Stimulated activated memory B cell treated with anti-CD40 and anti-IgM and Interleukin-4, amounts not matched to agents 10 μg/mL and 1 μg/mL and 100 μg/mL, for 72 hours (primary cell): Measurements from ENCODE around the gene SMU1.

Source experiments
- ATAC-seq: fragments of 150-1000 bp; cut with Tn5 transposase; 2 replicates; pipeline ENCODE4 v1.10.0; 2021
- H3K27ac Mint-ChIP-seq: one replicate; pipeline ENCODE4 v1.8.0; 2022; ENCODE audit warnings: mild to moderate bottlenecking, mixed read lengths
- H3K27me3 Mint-ChIP-seq: one replicate; pipeline ENCODE4 v1.8.0; 2022; ENCODE audit warnings: mixed read lengths
- H3K36me3 Mint-ChIP-seq: one replicate; pipeline ENCODE4 v1.8.0; 2022; ENCODE audit warnings: mixed read lengths
- H3K4me1 Mint-ChIP-seq: one replicate; pipeline ENCODE4 v1.8.0; 2022; ENCODE audit warnings: mixed read lengths
- H3K4me3 Mint-ChIP-seq: one replicate; pipeline ENCODE4 v1.8.0; 2022; ENCODE audit warnings: mild to moderate bottlenecking, moderate library complexity, mixed read lengths
- H3K9me3 Mint-ChIP-seq: one replicate; pipeline ENCODE4 v1.8.0; 2022; ENCODE audit warnings: mixed read lengths

The SMU1 gene

GRCh38 chr9:33076046-33077004 is at the start of gene SMU1:
SMU1 (minus strand) TSS chr9:33076674; CDS start chr9:33076608, 66 bp downstream.
- Mint-ChIP-seq H3K4me3 (peak within 1 kb of the TSS; percentile 82), H3K9me3 (no peaks in the 10 kb centered on the region), H3K36me3 (peaks cover 19% of the 10 kb centered on the region), H3K27me3 (no peaks in the 10 kb centered on the region), H3K4me1 (peaks cover 36% of the 10 kb centered on the region), H3K27ac (peak within 1 kb of the TSS; percentile 88)
- peak; percentile 100 for ATAC-seq

DNA sequence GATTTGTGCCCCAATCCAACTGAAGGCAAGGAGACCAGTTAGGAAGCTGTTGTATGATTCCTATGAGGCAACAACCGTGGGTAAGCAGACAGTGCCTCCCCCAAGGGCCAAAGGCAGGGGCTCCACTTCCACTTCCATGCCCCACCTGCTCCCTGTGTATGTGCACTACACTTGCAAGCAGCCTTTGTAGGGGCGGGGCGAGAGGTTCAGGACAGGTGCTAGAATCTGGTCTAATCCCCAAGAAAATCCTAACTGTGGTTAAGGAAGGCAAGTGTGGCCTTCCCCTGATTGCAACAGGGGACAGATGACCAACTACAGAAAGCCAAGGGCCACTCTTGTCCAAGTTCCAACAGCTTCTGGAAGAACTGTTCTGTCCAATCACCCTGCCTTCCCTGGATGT is 49.0 kb upstream of the SMU1 start:
- H3K36me3 Mint-ChIP-seq = peaks cover 47% of the 10 kb centered on the region
- no peaks in the 10 kb centered on the region for H3K9me3 Mint-ChIP-seq
- H3K27me3 Mint-ChIP-seq = no peaks in the 10 kb centered on the region
- H3K4me1 Mint-ChIP-seq = peaks cover 83% of the 10 kb centered on the region
- no peak for ATAC-seq
- no peak overlapping the region for H3K4me3 Mint-ChIP-seq
- peak overlapping the region; percentile 93 for H3K27ac Mint-ChIP-seq

- H3K27ac Mint-ChIP-seq = peak overlapping the region; percentile 93
- peaks cover 80% of the 10 kb centered on the region for H3K4me1 Mint-ChIP-seq
- peak overlapping the region; percentile 69 for H3K4me3 Mint-ChIP-seq
- peaks cover 48% of the 10 kb centered on the region for H3K36me3 Mint-ChIP-seq
- peak; percentile 92 for ATAC-seq
- no peaks in the 10 kb centered on the region for H3K9me3 Mint-ChIP-seq
- no peaks in the 10 kb centered on the region for H3K27me3 Mint-ChIP-seq
Observed at GRCh38 chr9:33124751-33125381, 48.4 kb upstream of the SMU1 start.

DNA sequence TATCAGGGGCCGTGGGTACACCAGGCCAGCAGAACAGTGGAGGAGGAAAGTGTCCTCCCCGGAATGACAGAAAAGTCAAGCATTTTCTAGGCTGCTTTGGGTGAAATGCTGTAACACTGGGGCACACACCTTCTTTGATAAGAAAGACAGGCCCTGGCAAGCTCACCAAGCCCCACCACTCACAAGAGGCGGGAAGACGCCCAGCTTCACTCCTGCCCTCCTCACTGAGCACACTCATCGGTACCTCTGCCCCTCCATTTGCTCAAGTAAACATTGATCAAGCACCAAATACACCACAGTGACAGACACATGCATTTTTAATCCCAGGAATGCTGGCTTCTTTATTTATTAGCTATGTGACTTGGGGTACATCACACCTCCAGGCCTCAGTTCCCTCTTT is 47.6 kb upstream of the SMU1 start:
- peak overlapping the region; percentile 93 for H3K27ac Mint-ChIP-seq
- ATAC-seq = no peak
- no peaks in the 10 kb centered on the region for H3K9me3 Mint-ChIP-seq
- peaks cover 45% of the 10 kb centered on the region for H3K36me3 Mint-ChIP-seq
- H3K4me1 Mint-ChIP-seq = peaks cover 72% of the 10 kb centered on the region
- H3K27me3 Mint-ChIP-seq = no peaks in the 10 kb centered on the region
- no peak overlapping the region for H3K4me3 Mint-ChIP-seq

GRCh38 chr9:33123407-33124031 is 47.0 kb upstream of the SMU1 start:
- Mint-ChIP-seq H3K9me3 (no peaks in the 10 kb centered on the region), H3K27me3 (no peaks in the 10 kb centered on the region), H3K27ac (peak overlapping the region; percentile 93), H3K36me3 (peaks cover 44% of the 10 kb centered on the region), H3K4me3 (no peak overlapping the region), H3K4me1 (peaks cover 66% of the 10 kb centered on the region)
- no peak for ATAC-seq

- no peaks in the 10 kb centered on the region for H3K9me3 Mint-ChIP-seq
- ATAC-seq = no peak
- H3K36me3 Mint-ChIP-seq = peaks cover 30% of the 10 kb centered on the region
- no peaks in the 10 kb centered on the region for H3K27me3 Mint-ChIP-seq
- no peak overlapping the region for H3K27ac Mint-ChIP-seq
- H3K4me3 Mint-ChIP-seq = no peak overlapping the region
- peaks cover 58% of the 10 kb centered on the region for H3K4me1 Mint-ChIP-seq
Observed at GRCh38 chr9:33120620-33121019, 44.1 kb upstream of the SMU1 start.

DNA sequence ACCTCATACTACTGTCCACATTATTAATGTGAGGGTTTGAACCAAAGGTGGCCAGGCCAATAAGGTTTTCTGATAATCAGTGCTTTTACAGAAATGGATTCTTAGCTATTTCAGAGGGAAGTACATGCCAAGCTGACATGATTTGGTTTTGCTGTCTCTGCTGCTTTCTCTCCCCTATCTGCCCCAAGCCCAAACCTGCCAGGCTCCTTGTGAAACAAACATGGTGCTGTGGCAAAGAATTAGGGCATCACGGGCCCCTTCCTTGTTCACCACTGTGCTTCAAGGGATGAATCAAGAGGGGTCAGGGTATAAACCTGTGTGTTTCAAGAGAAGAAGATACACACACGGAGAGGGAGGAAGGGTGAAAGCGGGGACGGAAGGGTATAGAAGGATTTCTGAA is 41.3 kb upstream of the SMU1 start:
- no peak overlapping the region for H3K4me3 Mint-ChIP-seq
- peak overlapping the region; percentile 82 for H3K27ac Mint-ChIP-seq
- peaks cover 41% of the 10 kb centered on the region for H3K4me1 Mint-ChIP-seq
- H3K27me3 Mint-ChIP-seq = no peaks in the 10 kb centered on the region
- H3K36me3 Mint-ChIP-seq = peaks cover 42% of the 10 kb centered on the region
- H3K9me3 Mint-ChIP-seq = no peaks in the 10 kb centered on the region
- ATAC-seq = no peak

- Mint-ChIP-seq H3K4me3 (peak overlapping the region; percentile 22), H3K4me1 (peaks cover 41% of the 10 kb centered on the region), H3K27ac (peak overlapping the region; percentile 82), H3K9me3 (no peaks in the 10 kb centered on the region), H3K27me3 (no peaks in the 10 kb centered on the region), H3K36me3 (peaks cover 47% of the 10 kb centered on the region)
- no peak for ATAC-seq
Observed at GRCh38 chr9:33117306-33117705, 40.8 kb upstream of the SMU1 start.

DNA sequence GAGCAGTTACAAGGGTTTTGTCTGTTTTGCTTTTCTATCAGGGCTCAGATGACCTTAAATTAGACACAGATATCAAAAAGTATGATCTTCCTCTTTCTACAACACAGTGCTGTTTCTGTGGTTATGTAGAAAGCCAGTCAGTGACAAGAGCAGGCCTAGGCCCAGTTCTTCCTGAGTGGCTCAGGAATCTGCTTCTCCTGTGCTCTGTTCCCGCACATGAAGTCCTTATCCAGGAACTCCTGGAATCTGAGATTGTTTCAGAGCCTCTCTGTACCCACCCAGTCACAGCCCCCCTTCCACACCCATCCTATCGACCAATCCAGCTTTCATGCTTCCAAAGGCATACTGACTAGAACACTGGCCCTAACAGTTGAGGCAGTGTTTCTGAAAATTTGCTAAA is 40.4 kb upstream of the SMU1 start:
- H3K9me3 Mint-ChIP-seq = no peaks in the 10 kb centered on the region
- peaks cover 51% of the 10 kb centered on the region for H3K36me3 Mint-ChIP-seq
- no peaks in the 10 kb centered on the region for H3K27me3 Mint-ChIP-seq
- peak overlapping the region; percentile 22 for H3K4me3 Mint-ChIP-seq
- peak; percentile 79 for ATAC-seq
- H3K4me1 Mint-ChIP-seq = peaks cover 42% of the 10 kb centered on the region
- H3K27ac Mint-ChIP-seq = peak overlapping the region; percentile 82

DNA sequence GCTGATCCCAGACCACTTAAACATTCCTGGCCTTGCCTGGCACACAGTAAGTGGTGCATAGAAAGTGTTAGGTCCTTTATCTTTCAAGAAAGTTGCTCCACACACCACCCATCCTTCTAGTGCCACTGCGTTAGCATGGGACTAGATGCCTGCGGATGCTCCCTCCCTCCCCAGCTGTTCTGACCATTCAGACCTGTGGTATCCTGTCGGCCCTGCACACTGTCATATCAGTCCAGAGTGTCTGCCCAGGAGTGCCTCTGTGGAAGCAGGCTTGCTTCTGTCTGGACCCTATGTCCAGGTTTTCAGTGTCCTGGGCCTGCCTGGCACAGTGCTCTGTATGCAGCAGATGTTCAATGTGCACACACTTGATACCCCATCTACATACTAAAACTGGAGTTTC is 38.3 kb upstream of the SMU1 start:
- Mint-ChIP-seq H3K27ac (no peak overlapping the region), H3K4me3 (no peak overlapping the region), H3K36me3 (peaks cover 59% of the 10 kb centered on the region), H3K4me1 (peaks cover 41% of the 10 kb centered on the region), H3K9me3 (no peaks in the 10 kb centered on the region), H3K27me3 (no peaks in the 10 kb centered on the region)
- no peak for ATAC-seq

DNA sequence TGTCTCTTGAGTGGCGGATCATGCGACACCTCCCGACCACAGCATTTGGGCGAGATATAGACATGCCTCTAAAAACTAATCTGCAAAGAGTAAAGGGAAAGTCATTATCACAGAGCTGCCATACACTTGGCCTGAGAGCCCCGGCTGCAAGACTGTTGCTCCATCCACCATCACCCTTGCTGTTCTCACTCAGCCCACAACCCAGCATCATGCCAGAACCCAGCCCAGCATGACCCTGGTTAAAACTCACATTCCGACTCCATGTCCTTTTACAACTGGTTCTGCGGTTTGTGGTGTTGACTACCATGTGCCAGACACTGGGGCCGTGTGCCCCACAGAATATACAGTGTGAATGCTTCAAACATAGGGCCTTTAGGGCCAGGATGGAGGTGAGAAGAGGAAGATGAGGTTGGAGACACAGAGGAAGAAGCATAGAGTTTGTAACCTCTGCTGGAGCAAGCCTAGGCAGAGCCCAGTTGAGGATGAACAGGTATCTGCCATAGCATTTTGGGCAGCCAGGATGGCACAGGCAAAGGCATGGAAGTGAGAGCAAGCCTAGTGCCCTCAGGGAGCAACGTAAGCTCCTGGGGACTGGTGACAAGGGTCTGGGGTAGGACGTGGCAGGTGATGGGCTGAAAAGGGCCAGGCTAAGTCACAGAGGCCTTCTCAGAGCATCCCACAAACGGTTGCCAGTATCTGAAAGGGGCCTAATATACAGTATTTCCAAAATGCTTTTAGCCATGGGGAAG is 37.5 kb upstream of the SMU1 start:
- peak overlapping the region; percentile 5 for H3K27ac Mint-ChIP-seq
- ATAC-seq = no peak
- no peaks in the 10 kb centered on the region for H3K27me3 Mint-ChIP-seq
- H3K4me3 Mint-ChIP-seq = no peak overlapping the region
- no peaks in the 10 kb centered on the region for H3K9me3 Mint-ChIP-seq
- H3K4me1 Mint-ChIP-seq = peaks cover 44% of the 10 kb centered on the region
- H3K36me3 Mint-ChIP-seq = peaks cover 54% of the 10 kb centered on the region

DNA sequence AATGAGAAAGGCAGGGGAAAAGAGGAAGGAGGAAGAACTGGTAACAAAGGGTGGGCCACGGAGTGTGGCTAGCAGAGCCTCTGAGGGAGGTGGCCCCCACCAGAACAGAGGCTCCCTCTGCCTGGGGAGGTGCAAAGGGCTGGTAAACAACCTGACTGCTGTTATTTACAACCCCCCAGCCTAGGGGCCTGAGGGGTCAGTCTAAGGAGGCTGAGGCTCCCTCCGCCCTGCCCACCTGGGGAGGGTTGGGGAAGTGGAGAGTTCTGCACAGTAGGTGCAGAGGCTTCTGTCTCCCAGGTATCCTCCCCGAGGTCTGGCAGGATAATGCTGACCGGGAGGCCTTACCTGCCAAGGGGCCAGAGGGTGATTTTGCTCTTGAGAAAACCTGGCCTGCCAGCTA is 35.6 kb upstream of the SMU1 start:
- Mint-ChIP-seq H3K27ac (peak overlapping the region; percentile 72), H3K36me3 (peaks cover 48% of the 10 kb centered on the region)
- no peak for ATAC-seq

DNA sequence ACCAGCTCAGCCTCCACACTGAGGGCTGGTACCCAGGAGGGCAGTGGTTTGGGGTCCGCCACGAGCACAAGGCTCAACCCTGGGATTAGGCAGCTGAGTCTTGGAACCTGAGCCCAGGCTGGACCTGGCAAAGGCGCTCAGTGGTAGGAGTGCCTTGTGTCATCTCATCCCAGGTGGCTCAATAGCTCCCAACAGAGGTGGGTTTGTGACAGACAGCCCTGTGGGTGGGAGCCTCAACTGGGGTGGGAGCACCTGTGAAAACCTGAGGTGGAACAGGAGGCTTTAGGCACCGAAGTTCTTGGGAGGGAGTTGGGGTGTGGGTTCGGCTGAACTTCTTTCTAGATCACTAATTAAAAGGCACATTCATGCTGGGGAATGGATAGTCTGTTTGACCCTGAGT is 35.2 kb upstream of the SMU1 start:
- ATAC-seq = no peak
- no peaks in the 10 kb centered on the region for H3K27me3 Mint-ChIP-seq
- H3K4me3 Mint-ChIP-seq = no peak overlapping the region
- H3K9me3 Mint-ChIP-seq = no peaks in the 10 kb centered on the region
- H3K4me1 Mint-ChIP-seq = peaks cover 36% of the 10 kb centered on the region
- peaks cover 48% of the 10 kb centered on the region for H3K36me3 Mint-ChIP-seq
- peak overlapping the region; percentile 72 for H3K27ac Mint-ChIP-seq

More for the DNA sequence above, 35.6 kb upstream of the SMU1 start:
- peaks cover 36% of the 10 kb centered on the region for H3K4me1 Mint-ChIP-seq
- no peaks in the 10 kb centered on the region for H3K27me3 Mint-ChIP-seq
- H3K9me3 Mint-ChIP-seq = no peaks in the 10 kb centered on the region
- no peak overlapping the region for H3K4me3 Mint-ChIP-seq

- H3K9me3 Mint-ChIP-seq = no peaks in the 10 kb centered on the region
- peaks cover 48% of the 10 kb centered on the region for H3K36me3 Mint-ChIP-seq
- H3K27me3 Mint-ChIP-seq = no peaks in the 10 kb centered on the region
- ATAC-seq = no peak
- H3K4me1 Mint-ChIP-seq = peaks cover 35% of the 10 kb centered on the region
- no peak overlapping the region for H3K4me3 Mint-ChIP-seq
- H3K27ac Mint-ChIP-seq = peak overlapping the region; percentile 72
Observed at GRCh38 chr9:33110686-33111085, 34.2 kb upstream of the SMU1 start.
